Hippocampal formation (tissue), 2 donors: Measurements from ENCODE around the gene MCTP1.

Experiments
- DNase-seq, 2 donors: peaks; one replicate each; lab custom pipeline; 2025; lab: John Stamatoyannopoulos, UW

The MCTP1 gene

DNA sequence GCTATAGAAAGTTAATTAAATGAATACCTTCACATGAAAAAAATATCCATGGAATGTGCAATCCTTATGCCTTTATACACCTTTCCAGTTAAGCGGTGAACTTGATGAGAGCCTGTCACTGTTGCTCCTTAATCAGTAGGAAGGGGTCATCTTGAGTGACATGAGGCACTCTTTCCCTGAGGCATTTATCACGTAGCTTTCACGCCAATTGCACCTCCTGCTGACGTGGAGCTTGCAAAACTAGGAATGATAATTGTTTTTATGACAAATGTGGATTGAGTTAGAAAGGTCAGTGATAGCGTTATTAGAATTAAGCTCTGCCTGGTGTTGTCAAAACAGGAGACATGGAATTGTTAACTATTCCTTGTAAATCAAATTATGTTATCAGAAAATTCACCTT lies 586.7 kb downstream of the MCTP1 start:
- DNase-seq, result no peak

GRCh38 chr5:94694671-94695070 lies 590.2 kb downstream of the MCTP1 start:
- DNase-seq, result no peak

- DNase-seq, result no peak
Observed at GRCh38 chr5:94693845-94694370, 591.0 kb downstream of the MCTP1 start.

- DNase-seq, result peak in 1 of 2 donors; percentile 52
Observed at GRCh38 chr5:94693043-94693822, 591.7 kb downstream of the MCTP1 start.

GRCh38 chr5:94692581-94692980 lies 592.3 kb downstream of the MCTP1 start:
- no peak for DNase-seq

- peak in 1 of 2 donors; percentile 42 for DNase-seq
Observed at GRCh38 chr5:94691949-94692348, 592.9 kb downstream of the MCTP1 start.

GRCh38 chr5:94691291-94691690 lies 593.6 kb downstream of the MCTP1 start:
- DNase-seq, result no peak

DNA sequence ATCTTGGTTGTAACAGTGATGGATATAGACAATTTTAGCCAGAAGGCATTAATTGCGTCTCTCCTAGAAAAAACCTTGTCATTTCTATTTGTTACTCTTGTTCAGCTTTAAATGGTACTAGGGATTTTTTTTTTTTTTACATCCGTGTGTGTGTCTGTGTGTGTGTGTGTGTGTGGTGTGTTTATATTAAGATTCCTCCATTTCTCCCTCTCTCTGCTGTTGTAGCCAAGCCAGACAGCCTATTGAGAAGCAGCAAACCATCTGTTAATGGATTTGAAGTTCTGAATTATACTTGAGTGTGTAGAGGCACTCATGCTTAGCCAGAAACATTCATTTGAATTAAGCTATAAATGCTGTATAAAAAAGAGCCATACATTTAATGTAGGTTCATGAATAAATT lies 594.1 kb downstream of the MCTP1 start:
- DNase-seq, result peak in 1 of 2 donors; percentile 24

- DNase-seq, result peak in 1 of 2 donors; percentile 10
Observed at GRCh38 chr5:94689908-94690307, 595.0 kb downstream of the MCTP1 start.

DNA sequence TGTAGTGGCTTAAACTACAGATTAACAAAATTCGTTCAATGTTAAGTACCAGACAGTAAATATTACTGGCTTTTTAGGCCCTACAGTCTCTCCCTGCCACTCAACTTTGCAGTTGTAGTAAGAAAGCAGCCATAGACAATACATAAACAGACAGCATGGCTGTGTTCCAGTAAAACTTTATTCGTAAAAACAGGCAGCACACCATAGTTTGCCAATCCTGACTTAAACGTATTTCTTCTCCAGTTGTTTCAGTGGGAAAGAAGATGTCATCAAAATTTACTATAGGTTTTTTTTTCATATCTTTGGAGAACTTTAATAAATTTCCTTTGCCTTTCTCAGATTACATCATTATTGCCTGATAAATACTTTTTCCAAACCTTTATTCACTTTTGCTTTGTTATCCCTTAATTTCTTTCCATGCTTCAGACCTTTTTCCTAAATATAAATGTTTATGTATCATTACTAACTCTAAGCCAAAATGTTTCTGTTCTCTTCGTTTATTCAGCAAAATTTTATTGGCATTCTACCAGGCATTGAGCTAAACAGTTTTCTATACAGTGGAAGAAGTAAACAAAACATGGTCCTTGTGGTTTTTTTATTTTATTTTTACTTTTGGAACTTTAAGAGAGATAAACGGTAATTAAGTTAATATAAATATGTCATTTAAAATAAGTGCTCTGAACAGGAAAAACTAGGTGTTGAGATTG lies 601.9 kb downstream of the MCTP1 start:
- DNase-seq, result no peak

GRCh38 chr5:94675965-94676618 lies 608.8 kb downstream of the MCTP1 start:
- no peak for DNase-seq

DNA sequence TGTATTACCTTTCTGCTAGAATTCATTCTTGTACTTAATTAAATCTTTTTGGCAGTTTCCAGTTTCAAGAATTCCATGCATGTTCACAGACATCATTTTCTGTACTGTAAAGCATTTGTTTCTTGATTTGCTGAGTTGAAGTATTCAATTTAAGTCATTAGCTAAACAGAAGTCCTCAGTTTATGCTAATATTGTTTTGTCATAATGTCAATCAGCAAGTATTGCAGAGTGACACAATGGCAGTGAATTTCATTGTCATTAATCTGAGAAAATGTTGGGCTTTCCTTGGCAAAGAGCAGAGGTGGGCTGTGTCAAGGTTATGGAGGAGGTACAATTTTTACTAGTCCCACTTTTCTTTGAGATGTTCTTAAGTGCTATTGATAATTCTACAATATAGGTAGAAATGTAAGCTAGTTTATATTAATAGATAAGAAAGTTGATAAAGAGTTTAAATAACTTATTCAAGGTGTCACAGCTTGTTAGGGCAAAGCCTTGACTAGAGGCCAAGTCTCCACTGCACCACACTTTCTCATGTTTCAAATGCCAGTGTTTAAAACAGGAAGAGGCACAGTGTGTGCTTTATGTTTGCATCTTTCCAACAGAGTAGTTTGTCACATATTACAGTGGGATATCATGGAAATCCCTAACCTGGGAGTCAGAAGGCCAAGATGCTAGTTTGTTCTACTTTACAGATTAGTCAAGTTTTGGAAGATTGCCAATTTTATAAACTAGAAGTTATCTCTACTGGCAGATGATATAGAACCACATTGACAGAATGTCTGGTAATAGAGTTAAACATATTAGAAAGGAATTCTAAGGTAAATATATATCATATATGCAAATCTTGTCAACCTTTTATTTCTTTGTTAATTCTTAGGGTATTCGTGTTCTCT lies 610.2 kb downstream of the MCTP1 start:
- DNase-seq, result no peak

- no peak for DNase-seq
Observed at GRCh38 chr5:94672746-94673145, 612.1 kb downstream of the MCTP1 start.

- DNase-seq, result no peak
Observed at GRCh38 chr5:94670726-94671125, 614.2 kb downstream of the MCTP1 start.

GRCh38 chr5:94667937-94668336 lies 617.0 kb downstream of the MCTP1 start:
- no peak for DNase-seq

- peak; percentile 2 to 3 for DNase-seq
Observed at GRCh38 chr5:94661086-94661485, 623.8 kb downstream of the MCTP1 start.

DNA sequence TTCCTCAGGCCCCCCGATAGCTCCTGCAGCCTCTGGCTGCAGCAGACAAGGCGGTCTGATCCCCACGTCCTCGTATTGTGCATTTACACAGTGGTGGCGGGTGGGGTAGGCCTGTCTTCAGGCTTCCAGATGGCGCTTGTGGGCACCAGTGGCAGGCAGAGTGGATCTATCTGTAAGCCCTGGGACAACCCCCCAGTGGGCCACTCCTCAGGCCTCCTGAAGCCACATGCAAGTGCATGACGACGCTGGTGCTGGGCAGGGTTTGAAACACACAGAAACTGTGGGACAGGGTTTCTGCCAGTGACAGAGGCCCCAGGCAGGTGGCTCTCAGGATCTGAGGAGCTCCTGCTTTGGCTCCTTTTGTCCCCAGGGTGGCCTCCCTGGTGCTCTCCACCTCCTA lies 624.4 kb downstream of the MCTP1 start:
- no peak for DNase-seq

GRCh38 chr5:94658272-94658671 lies 626.6 kb downstream of the MCTP1 start:
- DNase-seq, result no peak
